ENCODE results near the gene BEX1. TPM values are rescaled to one million over a fixed set of nuclear protein-coding genes. Genes with fewer than 3 reads are reported as not detected.

The BEX1 gene
- total RNA-seq, 2 experiments from 2014 or later = 0.44 to 0.53 TPM

DNA sequence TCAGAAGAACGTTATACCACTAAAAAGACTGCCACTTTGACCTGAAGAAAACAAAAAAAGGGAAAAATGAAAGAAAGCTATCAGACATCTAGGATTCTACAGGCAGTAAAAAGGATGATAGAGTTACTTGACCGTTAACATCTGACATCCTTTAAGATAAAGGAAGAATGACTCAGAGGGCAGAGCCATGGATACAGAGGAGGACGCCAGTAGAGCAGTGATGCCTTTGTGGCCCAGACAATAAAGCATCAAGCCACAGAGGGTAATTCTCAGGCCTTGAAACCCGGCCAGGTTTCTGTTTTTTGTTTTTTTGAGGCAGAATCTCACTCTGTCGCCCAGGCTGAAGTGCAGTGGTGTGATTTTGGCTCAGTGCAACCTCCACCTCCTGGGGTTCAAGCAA, 9.5 kb upstream of the BEX1 start:
- H3K4me1 ChIP-seq (ENCODE audit: insufficient read depth, low read length) = no peaks in the 10 kb centered on the region
- TF ChIP-seq CTCF (IDR thresholded peaks at IDR 0.05) = no peak
- no peaks in the 10 kb centered on the region for H3K9me3 Mint-ChIP-seq
- intact Hi-C loops (cut with DNase I, micrococcal nuclease) = no loop called here
- H3K4me1 Mint-ChIP-seq (ENCODE audit: low read depth) = no peaks in the 10 kb centered on the region
- no peaks in the 10 kb centered on the region for H3K27me3 Mint-ChIP-seq
- CTCF ChIA-PET = no interaction called here
- H3K27me3 ChIP-seq (ENCODE audit: control insufficient read depth in 1 of 2, insufficient read depth in 2 of 2, low read length in 2 of 2) = peaks cover 0 to 5% of the 10 kb centered on the region in 2 experiments
- no peaks in the 10 kb centered on the region for H3K9me3 ChIP-seq (ENCODE audit: control insufficient read depth in 1 of 2, insufficient read depth in 1 of 2, low read length in 2 of 2)
- no peak overlapping the region for H3K27ac ChIP-seq (ENCODE audit: low read depth in 1 of 2, low read length in 2 of 2)
- POLR2A ChIA-PET = no interaction called here
- H3K4me3 Mint-ChIP-seq = no peak overlapping the region
- no peak for ATAC-seq (ENCODE audit: poor library complexity)
- no peak overlapping the region for H3K27ac Mint-ChIP-seq
- no peaks in the 10 kb centered on the region for H3K36me3 Mint-ChIP-seq (ENCODE audit: low read depth)
- no peaks in the 10 kb centered on the region for H3K36me3 ChIP-seq (ENCODE audit: insufficient read depth, low read length)
- DNase-seq = no peak
- no peak overlapping the region for H3K4me3 ChIP-seq (ENCODE audit: low read length)

DNA sequence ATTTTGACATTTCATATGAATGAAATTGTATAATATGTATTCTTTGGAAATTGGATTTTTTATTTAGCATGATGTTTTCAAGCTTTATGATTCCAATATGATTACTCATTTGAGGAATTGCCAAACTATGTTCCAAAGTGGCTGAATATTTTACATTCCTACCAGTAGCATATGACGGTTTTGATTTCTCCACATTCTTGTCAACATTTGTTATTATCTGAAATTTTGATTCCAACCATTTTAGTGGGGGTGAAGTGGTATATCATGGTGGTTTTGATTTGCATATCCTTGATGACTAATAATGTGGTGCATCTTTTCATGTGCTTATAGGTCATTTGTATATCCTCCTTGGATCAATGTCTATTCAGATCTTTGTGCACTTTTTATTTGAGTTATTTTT, 2.6 kb upstream of the BEX1 start:
- Mint-ChIP-seq H3K27me3 (peaks cover 29% of the 10 kb centered on the region), H3K27ac (no peak overlapping the region), H3K4me3 (no peak overlapping the region), H3K36me3 (ENCODE audit: low read depth) (no peaks in the 10 kb centered on the region), H3K9me3 (no peaks in the 10 kb centered on the region), H3K4me1 (ENCODE audit: low read depth) (no peaks in the 10 kb centered on the region)
- no peaks in the 10 kb centered on the region for H3K4me1 ChIP-seq (ENCODE audit: insufficient read depth, low read length)
- POLR2A ChIA-PET = no interaction called here
- no peaks in the 10 kb centered on the region for H3K36me3 ChIP-seq (ENCODE audit: insufficient read depth, low read length)
- ATAC-seq (ENCODE audit: poor library complexity) (no peak), DNase-seq (no peak)
- H3K9me3 ChIP-seq (ENCODE audit: control insufficient read depth in 1 of 2, insufficient read depth in 1 of 2, low read length in 2 of 2) = no peaks in the 10 kb centered on the region
- no peak for TF ChIP-seq CTCF (IDR thresholded peaks at IDR 0.05)
- CTCF ChIA-PET = no interaction called here
- H3K27ac ChIP-seq (ENCODE audit: low read depth in 1 of 2, low read length in 2 of 2) = no peak overlapping the region
- H3K4me3 ChIP-seq (ENCODE audit: low read length) = no peak overlapping the region
- intact Hi-C loops (cut with DNase I, micrococcal nuclease) = no loop called here
- no peaks in the 10 kb centered on the region for H3K27me3 ChIP-seq (ENCODE audit: control insufficient read depth in 1 of 2, insufficient read depth in 2 of 2, low read length in 2 of 2)

DNA sequence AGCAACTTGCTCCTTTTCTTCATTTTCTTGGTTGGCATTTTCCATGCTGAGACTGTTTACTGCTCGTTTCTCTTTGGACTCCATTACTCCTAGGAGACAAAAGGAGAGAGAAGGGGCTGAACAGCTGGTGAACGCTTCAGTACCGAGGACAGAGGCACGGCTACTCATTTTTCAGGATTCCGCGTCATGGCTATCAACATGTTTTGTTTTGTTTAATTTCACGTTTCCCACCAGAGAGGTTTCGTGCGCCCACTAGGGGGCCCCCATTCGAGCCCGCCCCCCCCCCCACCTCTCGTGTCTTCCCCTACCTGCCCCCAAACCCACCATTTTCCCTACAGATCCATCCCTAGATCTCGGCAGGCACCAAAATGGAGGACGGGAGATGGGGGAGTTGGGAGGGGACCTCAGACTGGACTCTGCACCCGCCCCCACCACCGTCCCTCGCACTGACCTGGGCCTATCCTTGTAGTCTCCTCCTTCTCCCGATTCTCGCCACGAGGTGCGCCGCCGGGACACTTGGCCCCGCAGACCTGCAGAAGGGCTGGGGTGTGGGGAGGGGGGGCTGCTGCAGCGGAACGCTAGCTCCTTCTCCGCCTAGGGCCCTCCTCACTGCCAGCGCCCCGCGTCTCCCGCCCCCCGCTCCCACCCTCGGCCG, 653 bp downstream of the BEX1 start:
- ATAC-seq (ENCODE audit: poor library complexity) (no peak), DNase-seq (no peak)
- H3K36me3 ChIP-seq (ENCODE audit: insufficient read depth, low read length) = no peaks in the 10 kb centered on the region
- H3K27me3 ChIP-seq (ENCODE audit: control insufficient read depth in 1 of 2, insufficient read depth in 2 of 2, low read length in 2 of 2) = no peaks in the 10 kb centered on the region
- no peak overlapping the region for H3K27ac ChIP-seq (ENCODE audit: low read depth in 1 of 2, low read length in 2 of 2)
- H3K9me3 ChIP-seq (ENCODE audit: control insufficient read depth in 1 of 2, insufficient read depth in 1 of 2, low read length in 2 of 2) = no peaks in the 10 kb centered on the region
- H3K4me3 ChIP-seq (ENCODE audit: low read length) = no peak overlapping the region
- intact Hi-C loops (cut with DNase I, micrococcal nuclease) = no loop called here
- H3K4me1 Mint-ChIP-seq (ENCODE audit: low read depth) = no peaks in the 10 kb centered on the region
- ChIA-PET CTCF (no interaction called here), POLR2A (no interaction called here)
- H3K27ac Mint-ChIP-seq = no peak overlapping the region
- no peaks in the 10 kb centered on the region for H3K4me1 ChIP-seq (ENCODE audit: insufficient read depth, low read length)
- H3K36me3 Mint-ChIP-seq (ENCODE audit: low read depth) = no peaks in the 10 kb centered on the region
- no peak overlapping the region for H3K4me3 Mint-ChIP-seq
- peaks cover 33% of the 10 kb centered on the region for H3K27me3 Mint-ChIP-seq
- no peak for TF ChIP-seq CTCF (IDR thresholded peaks at IDR 0.05)
- H3K9me3 Mint-ChIP-seq = no peaks in the 10 kb centered on the region
